K562 (cell line): ENCODE results near the gene RARRES1. TPM values are rescaled to one million over a fixed set of nuclear protein-coding genes. Genes with fewer than 3 reads are reported as not detected.

Experiments
- ATAC-seq: fragments of 200-7000 bp; cut with Tn5 transposase; 3 replicates; pipeline ENCODE4 v1.9.1; 2020; ENCODE audit warnings: moderate library complexity
- BruUV-seq: library from RNA; stranded (reverse); fragments of 400-500 nt; replicated peaks from 2 replicates; lab custom pipeline; 2021; lab: Mats Ljungman, UMichigan
- CTCF ChIA-PET: fragments of 300-600 bp; formaldehyde crosslinking; extraction: SDS; loops from one replicate; lab custom pipeline; 2021; ENCODE audit warnings: low intra/inter-chr PET ratio; lab: Yijun Ruan, JAX
- POLR2A ChIA-PET: fragments of 300-600, 350-650 bp; sonication (Branson Sonifier 250); formaldehyde crosslinking; extraction: SDS; loops from one replicate; lab custom pipeline; 2021; ENCODE audit warnings: antibody characterized with exemption, inconsistent platforms; lab: Yijun Ruan, JAX
- DNase-seq, 4 experiments: peaks; one replicate each; pipeline versions ENCODE4 v3.0.0 to v3.0.0-alpha.2; 2011 to 2018; ENCODE audit warnings: low spot score in 3 of 4, mixed read lengths in 3 of 4; ENCODE audit errors: extremely low read depth in 1 of 4
- FAIRE-seq: peaks from 2 replicates; lab custom pipeline; 2011; peaks lifted over from hg19 to GRCh38; lab: Jason Lieb, UNC
- H2AFZ ChIP-seq: 2 replicates; pipeline ENCODE4 v1.6.0; 2011; ENCODE audit warnings: low read depth, low read length, control low read depth, inconsistent platforms
- H3K27ac ChIP-seq: fragments of 200-600 bp; 3 replicates; pipeline ENCODE4 v1.8.0; 2011; ENCODE audit warnings: low read depth, mild to moderate bottlenecking, control low read depth, inconsistent platforms, low read length, moderate library complexity, mixed read lengths; ENCODE audit errors: extremely low read depth
- H3K27me3 ChIP-seq, 2 experiments: fragments of 300-600 bp in 1 of 2; 2 replicates in 1 of 2; 3 replicates in 1 of 2; pipeline versions ENCODE4 v1.6.0 to v1.8.0; 2011; ENCODE audit warnings: inconsistent platforms in 2 of 2, low read length in 2 of 2, mild to moderate bottlenecking in 1 of 2, mixed read lengths in 1 of 2, moderate library complexity in 1 of 2; ENCODE audit not compliant: control insufficient read depth in 2 of 2, insufficient read depth in 2 of 2
- H3K36me3 ChIP-seq: fragments of 300-600 bp; 3 replicates; pipeline ENCODE4 v1.8.0; 2011; ENCODE audit warnings: mild to moderate bottlenecking, low read length, inconsistent platforms; ENCODE audit not compliant: control insufficient read depth, insufficient read depth
- H3K4me1 ChIP-seq, 2 experiments: fragments of 200-600 bp in 1 of 2; replicated peaks in 1 of 2; 2 replicates in 1 of 2; 3 replicates in 1 of 2; pipeline versions ENCODE4 v1.5.1 to v1.8.0; 2011; ENCODE audit warnings: inconsistent platforms in 2 of 2, low read length in 2 of 2, mild to moderate bottlenecking in 1 of 2, mixed read lengths in 1 of 2, moderate library complexity in 1 of 2; ENCODE audit not compliant: control insufficient read depth in 2 of 2, insufficient read depth in 2 of 2
- H3K4me2 ChIP-seq: 2 replicates; pipeline ENCODE4 v1.6.1; 2011; ENCODE audit warnings: low read length, control low read depth, inconsistent platforms, mixed read lengths; ENCODE audit not compliant: insufficient read depth
- H3K4me3 ChIP-seq: fragments of 200-600 bp; sonication (generic), shearing (Covaris generic); 2 replicates; pipeline ENCODE4 v1.5.1; 2016; ENCODE audit warnings: control low read depth, inconsistent platforms
- H3K79me2 ChIP-seq: fragments of 200-600 bp; 3 replicates; pipeline ENCODE4 v1.8.0; 2011; ENCODE audit warnings: low read length, inconsistent platforms; ENCODE audit not compliant: control insufficient read depth, insufficient read depth
- H3K9ac ChIP-seq, 2 experiments: 2 replicates each; pipeline versions ENCODE4 v1.6.0 to v1.6.1; 2011; ENCODE audit warnings: low read depth in 2 of 2, low read length in 2 of 2, control low read depth in 1 of 2, inconsistent platforms in 1 of 2, mild to moderate bottlenecking in 1 of 2, mixed read lengths in 1 of 2; ENCODE audit not compliant: insufficient read depth in 1 of 2
- H3K9me1 ChIP-seq: one replicate; pipeline ENCODE4 v1.6.0; 2011; ENCODE audit warnings: inconsistent platforms, mild to moderate bottlenecking, low read length, moderate library complexity; ENCODE audit not compliant: control insufficient read depth, insufficient read depth
- H3K9me3 ChIP-seq: replicated peaks from 2 replicates; pipeline ENCODE4 v1.5.1; 2011; ENCODE audit warnings: low read depth, low read length, inconsistent platforms; ENCODE audit not compliant: control insufficient read depth, insufficient read depth
- H4K20me1 ChIP-seq: replicated peaks from 2 replicates; pipeline ENCODE4 v1.6.1; 2011; ENCODE audit warnings: low read length, inconsistent platforms, mixed read lengths; ENCODE audit not compliant: control insufficient read depth, insufficient read depth
- CBFB ChIP-seq: sonication (generic); formaldehyde crosslinking; IDR thresholded peaks from 2 replicates; pipeline ENCODE4 v1.4.0; 2020; ENCODE audit warnings: mild to moderate bottlenecking, missing genetic modification reagents
- CEBPG ChIP-seq, 3 experiments: fragments of 200-800 bp in 1 of 3; sonication (Bioruptor generic) in 1 of 3; sonication (generic) in 1 of 3; formaldehyde crosslinking in 1 of 3; IDR thresholded peaks in 2 of 3; conservative IDR thresholded peaks in 1 of 3; 2 replicates each; pipeline versions ENCODE4 v1.6.1 to v1.8.0; 2016 to 2022; ENCODE audit warnings: missing compliant biosample characterization in 2 of 3, missing genetic modification characterization in 2 of 3, mild to moderate bottlenecking in 1 of 3, missing genetic modification reagents in 1 of 3
- NR2C1 ChIP-seq, 2 experiments: fragments of 450-650 bp; IDR thresholded peaks; 2 replicates each; pipeline ENCODE4 v1.6.1; 2017; ENCODE audit warnings: mild to moderate bottlenecking in 2 of 2, antibody characterized with exemption in 1 of 2, inconsistent platforms in 1 of 2, missing compliant biosample characterization in 1 of 2, missing genetic modification characterization in 1 of 2
- PKNOX1 ChIP-seq: fragments of 450-650 bp; IDR thresholded peaks from 2 replicates; pipeline ENCODE4 v1.6.1; 2016
- REST ChIP-seq, 2 experiments: fragments of 450-650 bp; formaldehyde crosslinking in 1 of 2; IDR thresholded peaks; 2 replicates each; pipeline versions ENCODE4 v1.4.0 to v1.6.1; 2014 to 2020; ENCODE audit warnings: mild to moderate bottlenecking in 2 of 2, borderline replicate concordance in 1 of 2, low read depth in 1 of 2
- SIRT6 ChIP-seq: IDR thresholded peaks from one replicate; pipeline ENCODE4 v1.6.1; 2012; ENCODE audit warnings: low read depth, mild to moderate bottlenecking, control low read depth, inconsistent platforms, low read length, moderate library complexity
- TOE1 ChIP-seq, 2 experiments: fragments of 450-650 bp in 1 of 2; sonication (generic) in 1 of 2; formaldehyde crosslinking in 1 of 2; IDR thresholded peaks; 2 replicates each; pipeline versions ENCODE4 v1.7.1 to v1.8.0; 2016 to 2022; ENCODE audit warnings: borderline replicate concordance in 2 of 2, mild to moderate bottlenecking in 2 of 2, antibody characterized with exemption in 1 of 2, inconsistent platforms in 1 of 2, low read depth in 1 of 2, missing genetic modification reagents in 1 of 2, moderate library complexity in 1 of 2
- ZBTB1 ChIP-seq: sonication (generic); formaldehyde crosslinking; IDR thresholded peaks from 2 replicates; pipeline ENCODE4 v1.8.1; 2023; ENCODE audit warnings: missing genetic modification reagents, low read depth, mild to moderate bottlenecking, borderline replicate concordance
- WGBS: fragments of 100-300 bp; shearing (Covaris generic); methylation state at CpG from one replicate; pipeline ENCODE4 v1.1.6; 2016; ENCODE audit warnings: low coverage, mixed read lengths; ENCODE audit not compliant: insufficient coverage; ENCODE audit errors: missing lambda C conversion rate; 5-methylcytosine and 5-hydroxymethylcytosine counted together
- in situ Hi-C: fragments of 300-500 bp; cut with MboI; formaldehyde crosslinking; loops from 4 replicates; pipeline ENCODE4 v1.15.0; 2018; ENCODE audit warnings: inconsistent platforms, mixed read lengths
- intact Hi-C: fragments of 100-400 bp; cut with micrococcal nuclease; formaldehyde crosslinking; loops from 2 replicates; pipeline ENCODE4 v1.14.2; 2022
- polyA plus RNA-seq, 8 experiments: library from polyadenylated mRNA; depleted of rRNA in 4 of 8; stranded (reverse) in 5 of 8; unstranded in 3 of 8; fragments of >200 nt; fragmentation: Nextera tagmentation in 2 of 8; fragmentation: Illumina TruSeq in 1 of 8; extraction: Ambion mirVana in 2 of 8; extraction: Trizol in 1 of 8; gene quantifications; 2 replicates each; pipeline versions ENCODE4 v1.2.1 to v1.2.3, GENCODE V29; 2011 to 2014; ENCODE audit warnings: inconsistent platforms in 1 of 8, missing spikeins in 1 of 8
- total RNA-seq, 7 experiments: library from RNA; depleted of rRNA in 6 of 7; stranded (reverse); fragments of >200 nt in 6 of 7; fragmentation: Illumina TruSeq in 2 of 7; extraction: Trizol in 2 of 7; gene quantifications; 2 replicates each; pipeline versions ENCODE4 v1.2.1 to v1.2.3, GENCODE V29; 2011 to 2021; ENCODE audit warnings: low replicate concordance in 1 of 7

Gene RARRES1
- total and polyA plus RNA-seq, 9 of the 15 experiments (the other 6 are each of a cell fraction or from before 2014, with no cell fraction given): not detected

GRCh38 chr3:158769549-158769948 is 37.3 kb upstream of the RARRES1 start:
- Histone ChIP-seq H3K4me3 (no peak overlapping the region), H4K20me1 (no peaks in the 10 kb centered on the region), H3K27me3 (no peaks in the 10 kb centered on the region), H3K9me1 (no peaks in the 10 kb centered on the region), H3K9ac (peak overlapping the region in 1 of 2 experiments; percentile 38; a peak in 2 of 4 replicates), H3K79me2 (no peaks in the 10 kb centered on the region), H3K9me3 (no peaks in the 10 kb centered on the region), H3K4me1 (peaks cover 13 to 52% of the 10 kb centered on the region in 2 experiments; a peak in 3 of 5 replicates), H3K27ac (0 out of 3 replicates have a peak overlapping the region, but pooled peaks have one; percentile 7), H3K4me2 (peak overlapping the region; percentile 30; the same call in 1 of the 2 replicates), H3K36me3 (no peaks in the 10 kb centered on the region; the same call in 2 of the 3 replicates), H2AFZ (peak overlapping the region; percentile 66)
- FAIRE-seq (no peak), DNase-seq (no peak), ATAC-seq (no peak; the same call in 2 of the 3 replicates)
- WGBS: 18% methylated on average over 4 of the region's 4 CpGs
- ChIA-PET CTCF (interaction anchor here (0.7 kb wide), 1 partner anchor 10 kb away, joined by 3 read pairs; no protein-coding TSS in a partner anchor), POLR2A (interaction anchor here (0.6 to 1.5 kb wide), 4 partner anchors 10 to 67 kb away, joined by 3 to 4 read pairs (median 3); no protein-coding TSS in a partner anchor)
- BruUV-seq: no TSS peak
- in situ Hi-C loops (no loop called here), intact Hi-C loops (loop anchor here (2.0 kb wide), 1 partner anchor 27 kb away; no protein-coding TSS in a partner anchor)
- TF ChIP-seq NR2C1 (IDR thresholded peaks at IDR 0.05): no peak
- TF ChIP-seq NR2C1 (tag; IDR thresholded peaks at IDR 0.05): no peak
- no peak for TF ChIP-seq CEBPG (CRISPR knock-in tag; IDR thresholded peaks at IDR 0.05)
- TF ChIP-seq CEBPG (tag; conservative IDR thresholded peaks at IDR 0.05 in 1 of 2, IDR thresholded peaks at IDR 0.05 in 1 of 2): no peak
- TF ChIP-seq PKNOX1: no peak
- TF ChIP-seq ZBTB1 (CRISPR knock-in tag): no peak
- no peak for TF ChIP-seq CBFB (CRISPR knock-in tag)
- no peak for TF ChIP-seq REST (IDR thresholded peaks at IDR 0.05; ENCODE audit: borderline replicate concordance)
- no peak for TF ChIP-seq REST (CRISPR knock-in tag; IDR thresholded peaks at IDR 0.05; ENCODE audit: low read depth)
- no peak for TF ChIP-seq SIRT6
- TF ChIP-seq TOE1 (IDR thresholded peaks at IDR 0.05; ENCODE audit: borderline replicate concordance): no peak
- no peak for TF ChIP-seq TOE1 (CRISPR knock-in tag; IDR thresholded peaks at IDR 0.05; ENCODE audit: borderline replicate concordance, low read depth)
